GM21723 (cell line): ENCODE data around the gene SIGLEC6.

Experiments
- ATAC-seq: cut with Tn5 transposase; IDR thresholded peaks from one replicate; pipeline ENCODE4 v1.9.1; 2021; ENCODE audit warnings: mild to moderate bottlenecking, moderate library complexity; ENCODE audit not compliant: unreplicated experiment

SIGLEC6 gene

DNA sequence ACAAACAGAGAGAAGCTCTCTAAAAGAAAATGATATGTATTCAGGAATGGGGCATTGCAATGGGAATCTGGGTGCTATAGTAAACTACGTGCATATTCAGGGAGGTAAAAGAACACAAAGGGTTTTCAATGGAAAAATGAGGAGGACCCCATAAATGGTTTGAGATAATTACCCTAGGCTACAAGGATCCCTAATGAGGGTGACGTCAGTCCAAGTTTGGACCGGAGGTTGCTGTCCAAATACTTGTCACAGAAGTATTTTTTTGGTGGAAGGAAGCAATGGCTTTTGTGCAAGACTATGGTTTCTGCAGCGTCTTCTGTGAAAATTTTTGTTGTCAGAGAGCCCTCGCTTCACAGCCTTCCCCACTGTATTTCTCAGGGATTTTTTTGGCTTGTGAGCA, 54.1 kb downstream of the SIGLEC6 start:
- ATAC-seq, result no peak

DNA sequence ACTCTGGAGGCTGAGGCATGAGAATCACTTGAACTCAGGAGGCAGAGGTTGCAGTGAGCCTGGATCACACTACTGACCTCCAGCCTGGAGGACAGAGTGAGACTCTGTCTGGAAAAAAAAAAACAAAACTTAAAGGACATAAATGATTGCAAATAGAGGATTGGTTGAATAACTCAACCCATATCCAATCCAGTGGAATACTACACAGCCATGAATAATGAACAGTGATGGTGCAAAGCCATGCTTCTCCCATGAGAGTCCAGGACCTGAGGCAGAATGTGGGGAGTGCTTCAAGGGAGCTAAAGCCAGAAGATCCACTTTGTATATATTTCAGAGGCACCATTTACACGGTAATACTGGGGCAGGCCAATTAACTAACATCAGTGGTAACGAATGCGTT, 55.3 kb downstream of the SIGLEC6 start:
- no peak for ATAC-seq

DNA sequence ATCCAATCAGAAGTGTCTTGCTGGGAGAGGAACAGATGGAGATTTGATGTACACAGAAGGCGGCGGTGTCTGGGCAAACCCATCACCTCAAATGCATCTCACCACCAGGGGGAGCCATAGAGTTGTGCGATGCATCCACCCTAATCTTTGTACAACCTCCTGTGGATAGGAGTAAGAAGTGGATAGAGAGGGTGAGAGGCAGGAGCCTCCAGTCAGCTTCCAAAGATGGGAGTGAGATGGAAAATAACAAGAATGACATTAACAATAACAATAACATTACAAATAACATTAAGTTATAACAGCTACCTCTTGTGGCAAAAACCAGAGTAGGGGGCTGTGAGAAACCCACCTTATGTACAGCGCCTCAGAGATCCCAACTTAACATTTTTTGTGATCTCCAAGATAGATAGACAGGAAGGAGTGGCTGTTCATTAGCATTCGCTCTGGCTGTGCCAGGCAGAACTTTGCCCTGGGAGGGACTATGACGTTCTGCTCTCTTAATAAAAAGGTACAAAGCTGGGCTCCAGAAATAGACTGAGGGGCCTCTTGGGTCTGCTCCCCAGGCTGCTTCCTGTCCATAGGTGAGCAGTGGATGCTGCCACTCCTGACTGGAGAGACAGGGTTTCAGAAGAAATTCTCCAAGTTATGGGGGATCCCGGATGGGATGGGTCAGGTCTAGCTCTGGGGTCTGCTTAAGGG, 58.3 kb downstream of the SIGLEC6 start:
- ATAC-seq, result no peak

DNA sequence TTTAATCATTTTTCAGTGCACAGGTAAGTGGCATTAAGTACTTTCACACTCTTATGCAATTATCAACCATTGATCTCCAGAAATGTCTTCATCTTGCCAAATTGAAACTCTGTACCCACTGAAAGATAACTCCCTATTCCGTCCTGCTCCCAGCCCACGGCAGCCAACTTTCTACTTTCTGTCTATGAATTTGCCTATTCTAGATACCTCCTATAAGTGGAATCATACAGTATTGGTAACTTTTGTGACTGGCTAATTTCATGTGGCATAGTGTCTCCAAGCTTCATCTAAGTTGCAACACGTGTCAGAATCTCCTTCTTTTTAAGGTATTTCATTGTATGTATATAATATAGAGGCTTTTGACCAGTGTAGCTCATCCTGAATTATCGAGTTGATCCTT, 58.9 kb downstream of the SIGLEC6 start:
- ATAC-seq, result no peak

DNA sequence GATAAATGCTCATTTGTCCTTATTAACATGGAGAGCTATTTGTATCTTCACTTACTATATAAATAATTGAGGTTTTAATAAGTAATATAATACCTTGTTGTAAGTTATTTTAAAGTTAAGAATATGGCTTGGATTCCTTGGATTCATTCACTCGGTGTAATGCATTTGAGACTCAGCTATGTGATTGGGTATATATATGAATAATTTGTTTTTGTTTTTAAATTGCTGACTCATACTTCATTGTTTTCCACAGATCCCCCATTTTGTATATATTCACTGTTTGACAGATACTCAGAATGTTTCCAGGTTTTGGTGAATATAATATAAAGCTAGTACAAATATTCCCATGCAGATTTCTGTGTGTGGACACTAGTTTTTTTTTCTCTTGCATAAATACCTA, 59.9 kb downstream of the SIGLEC6 start:
- ATAC-seq, result no peak

DNA sequence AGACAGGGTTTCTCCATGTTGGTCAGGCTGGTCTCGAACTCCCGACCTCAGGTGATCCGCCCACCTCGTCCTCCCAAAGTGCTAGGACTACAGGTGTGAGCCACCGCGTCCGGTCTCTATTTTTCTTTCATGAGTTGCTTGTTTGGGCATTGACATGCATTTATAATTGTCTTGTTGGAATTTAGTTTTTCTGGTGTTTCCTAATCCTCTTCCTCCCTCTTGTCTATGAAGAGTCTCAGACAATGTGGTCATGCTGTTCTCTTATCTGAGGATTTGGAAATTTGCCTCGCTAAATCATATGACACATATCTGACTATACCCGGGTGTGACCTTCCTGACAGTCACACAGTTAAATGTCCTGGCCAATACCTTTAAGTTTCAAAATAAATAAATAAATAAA, 60.5 kb downstream of the SIGLEC6 start:
- no peak for ATAC-seq

DNA sequence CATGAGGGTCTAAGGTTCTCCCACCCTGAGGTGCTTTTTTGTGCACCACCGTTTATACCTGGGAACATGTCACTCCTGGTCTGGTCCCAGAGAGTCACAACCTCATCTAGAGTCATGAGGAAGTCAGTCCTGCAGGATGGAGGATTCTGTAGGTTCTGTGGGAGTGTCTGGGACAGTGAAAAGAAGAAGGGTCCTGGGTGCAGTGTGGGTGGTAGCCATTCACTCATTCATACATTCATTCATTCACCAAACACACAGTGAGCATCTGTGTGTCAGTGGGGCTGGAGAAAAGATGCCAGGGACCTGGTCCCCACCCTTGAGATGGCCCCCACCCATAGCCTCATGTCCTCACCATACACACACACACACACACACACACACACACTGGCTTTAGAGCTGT, 61.8 kb downstream of the SIGLEC6 start:
- no peak for ATAC-seq

DNA sequence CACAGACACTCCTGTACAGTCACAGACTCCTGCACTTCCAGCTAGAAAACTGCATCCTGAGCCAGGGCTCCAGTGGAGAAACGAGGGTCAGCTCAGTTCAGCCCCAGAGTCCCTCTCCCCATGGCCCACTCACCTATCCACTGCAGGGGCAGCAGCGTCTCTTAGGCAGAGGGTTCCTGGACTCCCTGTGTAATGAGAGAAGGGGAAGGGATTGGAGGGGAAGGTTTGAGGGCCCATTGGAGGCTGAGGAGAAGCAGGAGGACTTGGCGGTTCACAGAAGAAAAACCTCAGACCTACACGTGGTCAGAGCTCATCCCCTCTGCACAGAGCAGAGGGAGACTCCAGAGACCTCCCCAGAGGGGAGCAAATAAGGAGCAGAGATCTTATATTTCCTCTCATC, 62.3 kb downstream of the SIGLEC6 start:
- no peak for ATAC-seq

DNA sequence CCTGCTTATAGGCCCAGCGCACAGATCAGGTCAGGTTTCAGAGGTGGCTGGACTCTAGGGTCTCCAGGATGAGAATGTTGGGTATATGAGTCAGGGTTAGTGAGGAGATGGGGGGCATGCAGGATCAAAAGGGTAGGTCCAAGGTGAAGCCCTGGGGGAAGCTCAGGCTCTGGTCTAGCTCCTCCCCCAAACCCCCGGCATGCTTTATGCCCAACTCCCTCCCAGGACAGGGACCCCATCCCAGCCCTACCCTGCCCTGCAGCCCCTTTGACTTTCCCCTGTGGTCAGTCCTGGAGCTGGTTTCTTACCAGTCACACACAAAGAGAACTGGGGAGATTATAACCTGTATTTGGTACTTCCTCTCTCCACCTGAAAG, 62.9 kb downstream of the SIGLEC6 start:
- ATAC-seq, result no peak

DNA sequence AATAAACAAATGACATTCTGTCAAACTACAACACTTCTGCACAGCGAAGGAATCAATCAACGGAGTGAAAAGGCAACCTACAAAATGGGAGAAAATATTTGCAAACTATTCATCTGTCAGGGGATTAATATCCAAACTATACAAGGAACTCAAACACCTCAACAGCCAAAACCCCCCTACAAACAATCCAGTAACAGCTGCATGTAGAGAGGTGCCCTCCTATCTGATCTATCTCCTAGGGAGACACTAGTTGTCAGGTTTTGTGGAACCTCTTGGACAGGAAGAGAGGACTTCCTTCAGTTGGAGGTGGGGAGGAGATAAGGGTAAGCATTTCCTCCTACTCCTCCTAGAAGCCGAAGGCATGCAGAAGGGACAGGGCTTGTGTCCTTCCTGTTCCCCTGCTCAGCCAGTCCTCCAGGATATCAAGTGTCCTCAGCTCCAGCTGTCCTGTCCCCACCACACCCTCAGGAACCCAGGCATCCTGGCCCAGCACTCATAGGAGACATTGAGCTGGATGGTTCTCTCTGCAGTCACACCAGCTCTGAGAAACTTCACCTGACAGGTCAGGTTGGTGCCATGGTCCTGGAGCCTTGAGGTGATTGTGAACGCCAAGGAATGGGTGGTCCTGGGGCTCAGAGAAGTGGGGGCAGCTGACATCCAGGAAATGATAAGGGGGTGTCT, 63.5 kb downstream of the SIGLEC6 start:
- ATAC-seq, result no peak
